KOPT-K1 (cell line): ENCODE data around the gene MYO9B.

Experiments
- H3K27ac ChIP-seq: fragments of 200-600 bp; sonication (generic); 2 replicates; pipeline ENCODE4 v1.5.1; 2016; ENCODE audit warnings: antibody characterized with exemption, mild to moderate bottlenecking, low read depth, low read length; ENCODE audit not compliant: poor library complexity, severe bottlenecking
- H3K36me3 ChIP-seq: fragments of 200-600 bp; sonication (generic); 2 replicates; pipeline ENCODE4 v1.5.1; 2017; ENCODE audit warnings: antibody characterized with exemption, mild to moderate bottlenecking, low read length, moderate library complexity; ENCODE audit not compliant: insufficient read depth
- H3K9me3 ChIP-seq: fragments of 200-600 bp; sonication (generic); 2 replicates; pipeline ENCODE4 v1.5.1; 2017; ENCODE audit warnings: antibody characterized with exemption, low read length, mild to moderate bottlenecking; ENCODE audit not compliant: insufficient read depth, poor library complexity, severe bottlenecking

Gene MYO9B

GRCh38 chr19:17243830-17244617, 168.4 kb downstream of the MYO9B start:
- Histone ChIP-seq H3K36me3 (no peaks in the 10 kb centered on the region), H3K27ac (no peak overlapping the region), H3K9me3 (no peaks in the 10 kb centered on the region)

- Histone ChIP-seq H3K36me3 (no peaks in the 10 kb centered on the region), H3K9me3 (no peaks in the 10 kb centered on the region), H3K27ac (peak overlapping the region; percentile 28)
Measured at GRCh38 chr19:17244618-17245534, 169.3 kb downstream of the MYO9B start.

DNA sequence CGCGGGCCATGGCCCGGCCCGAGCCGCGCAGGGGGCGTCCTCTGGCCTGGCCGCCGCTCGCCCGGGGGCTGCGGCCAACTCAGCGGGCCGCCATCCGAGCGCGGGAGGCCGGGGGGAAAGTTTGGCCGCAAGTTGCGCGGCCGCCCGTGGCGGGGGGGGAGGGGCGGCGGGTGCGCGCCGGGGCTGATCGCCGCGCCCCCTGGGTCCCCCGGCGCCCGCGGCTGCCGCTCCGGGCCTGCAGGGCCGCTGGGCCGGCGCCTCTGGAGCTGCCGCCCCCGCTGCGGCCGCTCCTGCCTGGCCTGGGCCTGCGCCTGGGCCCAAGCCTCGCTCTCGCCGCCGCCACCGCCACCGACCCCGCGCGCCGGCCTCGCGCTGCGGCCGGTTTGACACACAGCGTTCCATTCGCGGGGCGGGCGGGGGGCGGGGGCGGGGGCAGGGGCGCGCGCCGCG, 170.0 kb downstream of the MYO9B start, which contains the start of gene NR2F6:
TSS of gene NR2F6 (minus strand) at position 385 of the 450 bp plus-strand sequence. CDS start 699 bp downstream, outside the sequence.
- Histone ChIP-seq H3K27ac (peak within 1 kb of the TSS; percentile 55), H3K36me3 (no peaks in the 10 kb centered on the region), H3K9me3 (no peaks in the 10 kb centered on the region)

- H3K36me3 ChIP-seq, result no peaks in the 10 kb centered on the region
- no peak overlapping the region for H3K27ac ChIP-seq
- no peaks in the 10 kb centered on the region for H3K9me3 ChIP-seq
Measured at GRCh38 chr19:17246681-17247425, 171.3 kb downstream of the MYO9B start.

GRCh38 chr19:17248011-17248776, 172.6 kb downstream of the MYO9B start:
- Histone ChIP-seq H3K9me3 (no peaks in the 10 kb centered on the region), H3K36me3 (no peaks in the 10 kb centered on the region), H3K27ac (no peak overlapping the region)

DNA sequence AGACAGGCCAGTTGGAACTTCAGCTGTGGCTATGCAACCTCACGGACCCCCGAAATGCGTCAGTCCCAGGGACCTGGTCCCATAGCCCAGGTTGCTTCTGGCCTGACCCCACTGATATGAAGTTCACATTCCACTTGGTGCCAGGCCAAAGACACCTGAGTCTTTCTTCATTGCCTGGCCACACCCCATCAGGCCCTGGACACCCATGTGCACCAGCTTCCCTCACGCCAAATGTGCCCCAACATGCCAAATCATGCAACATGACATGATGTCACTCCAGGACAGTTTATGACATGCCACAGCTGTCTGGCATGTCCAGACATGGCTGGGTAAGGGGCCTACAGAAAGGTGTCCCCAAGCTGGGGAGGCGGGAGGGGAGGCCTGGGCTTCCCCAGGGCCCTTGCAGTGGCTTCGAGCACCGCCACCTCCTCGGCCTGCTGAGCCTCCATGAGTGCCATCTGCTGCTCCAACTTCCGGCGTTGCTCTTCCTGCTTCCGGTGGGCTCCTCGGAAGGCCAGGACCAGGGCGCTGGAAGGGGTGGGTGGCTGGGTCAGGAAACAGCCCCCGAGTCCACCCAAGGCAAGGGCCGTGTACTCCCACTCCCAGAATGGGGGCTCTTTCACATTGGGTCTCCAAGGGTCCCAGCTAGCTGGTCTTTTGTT, 174.4 kb downstream of the MYO9B start:
- no peaks in the 10 kb centered on the region for H3K36me3 ChIP-seq
- no peaks in the 10 kb centered on the region for H3K9me3 ChIP-seq
- H3K27ac ChIP-seq, result no peak overlapping the region

- H3K36me3 ChIP-seq, result no peaks in the 10 kb centered on the region
- no peak overlapping the region for H3K27ac ChIP-seq
- H3K9me3 ChIP-seq, result no peaks in the 10 kb centered on the region
Measured at GRCh38 chr19:17254636-17255035, 179.1 kb downstream of the MYO9B start.

DNA sequence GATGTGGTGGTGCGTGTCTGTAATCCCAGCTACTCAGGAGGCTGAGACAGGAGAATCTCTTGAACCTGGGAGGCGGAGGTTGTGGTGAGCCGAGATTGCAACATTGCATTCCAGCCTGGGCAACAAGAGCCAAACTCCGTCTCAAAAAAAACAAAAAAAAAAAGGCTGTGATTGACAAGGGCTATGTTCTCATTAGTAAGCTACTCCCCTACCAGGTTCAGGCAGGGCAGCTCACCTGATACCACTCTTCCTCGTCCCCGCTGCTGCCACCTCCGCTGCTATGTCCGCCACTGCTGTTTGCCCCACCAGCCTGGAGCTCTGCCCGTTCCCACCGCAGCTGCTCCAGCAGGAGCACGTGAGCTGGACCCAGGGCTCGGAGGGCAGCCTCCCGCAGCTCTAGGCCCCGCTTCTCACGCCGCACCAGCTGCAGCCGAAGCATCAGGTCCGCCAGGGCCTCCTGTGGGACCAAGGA, 179.6 kb downstream of the MYO9B start:
- Histone ChIP-seq H3K9me3 (no peaks in the 10 kb centered on the region), H3K27ac (no peak overlapping the region)

GRCh38 chr19:17256130-17256529, 180.6 kb downstream of the MYO9B start:
- H3K36me3 ChIP-seq, result no peaks in the 10 kb centered on the region
- no peak overlapping the region for H3K27ac ChIP-seq
- no peaks in the 10 kb centered on the region for H3K9me3 ChIP-seq

More for the DNA sequence above, 179.6 kb downstream of the MYO9B start:
- no peaks in the 10 kb centered on the region for H3K36me3 ChIP-seq

DNA sequence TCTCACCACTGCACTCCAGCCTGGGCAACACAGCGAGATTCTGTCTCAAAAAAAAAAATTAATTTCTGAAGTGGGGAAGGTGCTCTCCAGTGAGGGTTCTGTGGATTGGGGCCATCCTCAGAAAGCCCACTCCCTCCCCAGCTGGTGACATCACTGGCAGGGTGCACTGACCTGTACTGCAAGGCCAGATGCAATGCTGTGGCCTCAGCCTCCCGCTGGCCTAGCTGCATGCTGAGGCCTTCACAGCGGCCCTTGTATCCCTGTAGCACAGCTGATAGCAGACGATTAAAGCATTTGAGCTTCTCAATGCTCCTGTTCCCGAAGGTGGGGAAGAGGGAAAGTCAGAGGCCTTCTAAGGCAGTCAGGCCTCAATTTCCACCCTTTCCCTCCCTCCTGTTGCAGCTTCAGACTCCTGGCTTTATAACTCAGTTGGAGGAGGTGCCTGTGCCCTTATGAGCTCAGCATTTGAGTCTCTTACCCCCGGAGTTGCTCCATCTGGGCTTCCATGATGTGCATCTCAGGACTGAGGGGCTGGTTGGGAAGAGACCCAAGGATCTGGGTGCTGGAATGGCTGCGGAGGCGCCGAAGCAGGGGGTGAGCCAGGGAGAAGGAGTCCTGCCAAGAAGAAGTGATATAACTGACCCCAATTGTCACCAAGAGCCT, 183.7 kb downstream of the MYO9B start:
- H3K27ac ChIP-seq, result no peak overlapping the region
- no peaks in the 10 kb centered on the region for H3K9me3 ChIP-seq
- no peaks in the 10 kb centered on the region for H3K36me3 ChIP-seq

- Histone ChIP-seq H3K36me3 (no peaks in the 10 kb centered on the region), H3K27ac (no peak overlapping the region), H3K9me3 (no peaks in the 10 kb centered on the region)
Measured at GRCh38 chr19:17259934-17260333, 184.4 kb downstream of the MYO9B start.

- Histone ChIP-seq H3K9me3 (no peaks in the 10 kb centered on the region), H3K36me3 (no peaks in the 10 kb centered on the region), H3K27ac (no peak overlapping the region)
Measured at GRCh38 chr19:17260842-17261325, 185.3 kb downstream of the MYO9B start.

GRCh38 chr19:17262557-17262956, 187.0 kb downstream of the MYO9B start:
- H3K9me3 ChIP-seq, result no peaks in the 10 kb centered on the region
- no peaks in the 10 kb centered on the region for H3K36me3 ChIP-seq
- no peak overlapping the region for H3K27ac ChIP-seq
